Caco-2 (cell line): ENCODE measurements around the gene OSMR. TPM values are rescaled to one million over a fixed set of nuclear protein-coding genes. Genes with fewer than 3 reads are reported as not detected.

Experiments
- BruUV-seq: library from RNA; stranded (reverse); fragments of 400-500 nt; replicated peaks from 2 replicates; lab custom pipeline; 2021; lab: Mats Ljungman, UMichigan
- CTCF ChIA-PET: fragments of 300-600 bp; sonication (Branson Sonifier 250); formaldehyde crosslinking; loops from one replicate; lab custom pipeline; 2022; ENCODE audit warnings: antibody characterized with exemption; lab: Charles Lee
- POLR2A ChIA-PET: fragments of 300-600 bp; sonication (Branson Sonifier 250); formaldehyde crosslinking; loops from one replicate; lab custom pipeline; 2022; ENCODE audit warnings: antibody characterized with exemption; lab: Charles Lee
- DNase-seq, 2 experiments: peaks; one replicate each; pipeline versions ENCODE4 v3.0.0 to v3.0.0-alpha.2; 2020 to 2022
- H3K27me3 ChIP-seq: replicated peaks from 2 replicates; pipeline ENCODE4 v1.6.0; 2011; ENCODE audit warnings: low read length; ENCODE audit not compliant: control insufficient read depth, insufficient read depth
- H3K36me3 ChIP-seq: 2 replicates; pipeline ENCODE4 v1.5.1; 2011; ENCODE audit warnings: low read length; ENCODE audit not compliant: control insufficient read depth, insufficient read depth
- H3K4me1 ChIP-seq: fragments of 250-450 bp; sonication (Bioruptor Pico); 2 replicates; pipeline ENCODE4 v1.5.1; 2020; ENCODE audit warnings: mild to moderate bottlenecking
- H3K4me3 ChIP-seq: 2 replicates; pipeline ENCODE4 v1.5.1; 2011; ENCODE audit warnings: low read depth, mild to moderate bottlenecking, control low read depth, low read length
- H3K9me3 ChIP-seq: fragments of 250-450 bp; sonication (Bioruptor Pico); 2 replicates; pipeline ENCODE4 v1.5.1; 2020; ENCODE audit warnings: mild to moderate bottlenecking, moderate library complexity
- H3K27ac Mint-ChIP-seq: one replicate; pipeline ENCODE4 v1.8.0; 2022; ENCODE audit warnings: mixed read lengths; ENCODE audit not compliant: unreplicated experiment
- H3K27me3 Mint-ChIP-seq: one replicate; pipeline ENCODE4 v1.8.0; 2022; ENCODE audit warnings: mixed read lengths; ENCODE audit not compliant: insufficient read depth, unreplicated experiment
- H3K36me3 Mint-ChIP-seq: one replicate; pipeline ENCODE4 v1.8.0; 2022; ENCODE audit warnings: mild to moderate bottlenecking, mixed read lengths; ENCODE audit not compliant: insufficient read depth, unreplicated experiment
- H3K4me1 Mint-ChIP-seq: one replicate; pipeline ENCODE4 v1.8.0; 2022; ENCODE audit warnings: low read depth, mixed read lengths; ENCODE audit not compliant: unreplicated experiment
- H3K4me3 Mint-ChIP-seq: one replicate; pipeline ENCODE4 v1.8.0; 2022; ENCODE audit warnings: mild to moderate bottlenecking, moderate library complexity, mixed read lengths; ENCODE audit not compliant: unreplicated experiment
- H3K9me3 Mint-ChIP-seq: one replicate; pipeline ENCODE4 v1.8.0; 2022; ENCODE audit warnings: mixed read lengths; ENCODE audit not compliant: unreplicated experiment
- intact Hi-C: fragments of 100-400 bp; cut with micrococcal nuclease; formaldehyde crosslinking; loops from one replicate; pipeline ENCODE4 v1.10.0; 2022; ENCODE audit not compliant: unreplicated experiment
- total RNA-seq: library from RNA; stranded (reverse); gene quantifications from 2 replicates; pipeline ENCODE4 v1.2.3, GENCODE V29; 2022
- TF ChIP-seq, protein P1 (sequence below), 2 experiments: fragments of 200-600 bp in 1 of 2; IDR thresholded peaks; 1 replicate in 1 of 2; 2 replicates in 1 of 2; pipeline versions ENCODE4 v1.5.1 to v1.8.0; 2011 to 2022; ENCODE audit warnings: antibody characterized with exemption in 1 of 2, control low read depth in 1 of 2, inconsistent platforms in 1 of 2, low read depth in 1 of 2, low read length in 1 of 2, mild to moderate bottlenecking in 1 of 2, moderate library complexity in 1 of 2; ENCODE audit not compliant: insufficient read depth in 1 of 2, severe bottlenecking in 1 of 2, unreplicated experiment in 1 of 2

OSMR gene
- total RNA-seq, 1 experiment from 2014 or later, result 0.11 TPM

DNA sequence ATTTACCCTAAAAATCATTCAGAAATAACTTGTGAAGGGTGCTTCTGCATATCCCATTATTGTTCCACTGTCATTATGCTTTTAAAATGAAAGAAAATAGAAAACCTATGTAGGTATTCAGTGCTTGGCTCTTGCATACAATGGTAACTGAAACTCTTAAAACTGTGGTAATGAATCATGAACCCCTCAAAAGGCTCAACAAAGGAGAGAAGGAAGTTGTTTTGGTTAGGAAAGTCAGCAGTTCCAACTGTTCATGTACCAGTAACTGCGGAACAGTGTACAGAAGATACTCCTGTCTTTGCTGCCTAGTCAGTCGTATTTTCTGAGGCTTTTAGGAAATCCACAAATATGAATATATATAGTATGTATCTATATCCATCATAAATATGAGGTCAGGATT is 96.1 kb downstream of the OSMR start:
- H3K4me3 Mint-ChIP-seq, result no peak overlapping the region
- POLR2A ChIA-PET, result no interaction called here

DNA sequence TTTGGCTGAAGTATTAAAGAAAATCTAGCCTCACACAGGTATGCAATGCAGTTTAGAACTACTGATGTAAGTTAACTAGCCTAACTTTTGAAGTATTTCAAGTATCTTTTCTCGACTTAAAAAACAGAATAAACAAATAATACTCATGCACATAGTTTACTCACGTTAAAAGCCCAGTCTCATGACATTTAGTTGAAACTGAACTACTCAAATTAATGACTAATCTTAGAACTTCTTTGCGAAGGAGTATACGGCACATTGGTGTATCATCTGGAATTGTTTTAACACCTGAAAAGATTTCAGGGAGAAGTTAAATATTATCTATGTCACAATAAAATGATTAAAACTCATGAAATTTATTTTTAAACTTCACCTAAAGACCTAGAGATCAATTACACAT is 98.5 kb downstream of the OSMR start:
- Mint-ChIP-seq H3K27ac (no peak overlapping the region), H3K36me3 (peaks cover 12% of the 10 kb centered on the region), H3K9me3 (no peaks in the 10 kb centered on the region), H3K4me1 (no peaks in the 10 kb centered on the region), H3K27me3 (no peaks in the 10 kb centered on the region), H3K4me3 (no peak overlapping the region)
- CTCF ChIA-PET, result no interaction called here
- POLR2A ChIA-PET, result no interaction called here
- DNase-seq, result no peak
- BruUV-seq, result no TSS peak
- TF ChIP-seq, protein P1, sequence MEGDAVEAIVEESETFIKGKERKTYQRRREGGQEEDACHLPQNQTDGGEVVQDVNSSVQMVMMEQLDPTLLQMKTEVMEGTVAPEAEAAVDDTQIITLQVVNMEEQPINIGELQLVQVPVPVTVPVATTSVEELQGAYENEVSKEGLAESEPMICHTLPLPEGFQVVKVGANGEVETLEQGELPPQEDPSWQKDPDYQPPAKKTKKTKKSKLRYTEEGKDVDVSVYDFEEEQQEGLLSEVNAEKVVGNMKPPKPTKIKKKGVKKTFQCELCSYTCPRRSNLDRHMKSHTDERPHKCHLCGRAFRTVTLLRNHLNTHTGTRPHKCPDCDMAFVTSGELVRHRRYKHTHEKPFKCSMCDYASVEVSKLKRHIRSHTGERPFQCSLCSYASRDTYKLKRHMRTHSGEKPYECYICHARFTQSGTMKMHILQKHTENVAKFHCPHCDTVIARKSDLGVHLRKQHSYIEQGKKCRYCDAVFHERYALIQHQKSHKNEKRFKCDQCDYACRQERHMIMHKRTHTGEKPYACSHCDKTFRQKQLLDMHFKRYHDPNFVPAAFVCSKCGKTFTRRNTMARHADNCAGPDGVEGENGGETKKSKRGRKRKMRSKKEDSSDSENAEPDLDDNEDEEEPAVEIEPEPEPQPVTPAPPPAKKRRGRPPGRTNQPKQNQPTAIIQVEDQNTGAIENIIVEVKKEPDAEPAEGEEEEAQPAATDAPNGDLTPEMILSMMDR (IDR thresholded peaks at IDR 0.05; ENCODE audit: insufficient read depth in 1 of 2, low read depth in 1 of 2, low read length in 1 of 2, severe bottlenecking in 1 of 2, unreplicated experiment in 1 of 2), result no peak
- intact Hi-C loops, result no loop called here
- Histone ChIP-seq H3K9me3 (no peaks in the 10 kb centered on the region), H3K36me3 (peaks cover 4% of the 10 kb centered on the region), H3K4me3 (no peak overlapping the region), H3K4me1 (no peaks in the 10 kb centered on the region), H3K27me3 (no peaks in the 10 kb centered on the region)

More for the DNA sequence above, 96.1 kb downstream of the OSMR start:
- no TSS peak for BruUV-seq
- Mint-ChIP-seq H3K27me3 (no peaks in the 10 kb centered on the region), H3K36me3 (peaks cover 12% of the 10 kb centered on the region), H3K27ac (no peak overlapping the region), H3K9me3 (no peaks in the 10 kb centered on the region), H3K4me1 (no peaks in the 10 kb centered on the region)
- TF ChIP-seq, protein P1 (IDR thresholded peaks at IDR 0.05; ENCODE audit: insufficient read depth in 1 of 2, low read depth in 1 of 2, low read length in 1 of 2, severe bottlenecking in 1 of 2, unreplicated experiment in 1 of 2), result no peak
- CTCF ChIA-PET, result no interaction called here
- H3K4me3 ChIP-seq, result no peak overlapping the region
- peaks cover 4% of the 10 kb centered on the region for H3K36me3 ChIP-seq
- no peaks in the 10 kb centered on the region for H3K9me3 ChIP-seq
- DNase-seq, result no peak
- intact Hi-C loops, result no loop called here
- H3K27me3 ChIP-seq, result no peaks in the 10 kb centered on the region
- H3K4me1 ChIP-seq, result no peaks in the 10 kb centered on the region

DNA sequence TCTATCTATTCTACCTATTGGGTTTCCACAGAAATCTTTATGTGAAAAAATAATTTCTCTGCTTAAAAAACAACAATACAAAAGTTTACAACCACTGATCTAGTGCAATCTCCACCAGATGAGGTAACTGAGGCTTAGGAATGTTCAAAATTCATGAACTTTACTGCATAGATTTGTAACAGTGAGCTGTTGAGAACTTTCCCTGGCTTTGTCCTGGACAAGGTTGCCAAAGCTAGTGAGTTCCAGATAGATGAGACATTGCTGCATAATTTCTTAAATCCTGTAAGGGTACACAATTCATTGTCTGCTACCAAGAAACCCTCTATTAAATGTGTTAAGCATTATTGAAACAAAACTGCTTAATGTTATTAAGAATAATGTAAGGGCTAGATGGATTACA is 102.7 kb downstream of the OSMR start:
- H3K4me1 ChIP-seq, result no peaks in the 10 kb centered on the region
- no peaks in the 10 kb centered on the region for H3K4me1 Mint-ChIP-seq
- peaks cover 12% of the 10 kb centered on the region for H3K36me3 Mint-ChIP-seq
- no peaks in the 10 kb centered on the region for H3K9me3 Mint-ChIP-seq
- TF ChIP-seq, protein P1 (IDR thresholded peaks at IDR 0.05; ENCODE audit: insufficient read depth in 1 of 2, low read depth in 1 of 2, low read length in 1 of 2, severe bottlenecking in 1 of 2, unreplicated experiment in 1 of 2), result no peak
- no peak overlapping the region for H3K27ac Mint-ChIP-seq
- intact Hi-C loops, result no loop called here
- no peaks in the 10 kb centered on the region for H3K9me3 ChIP-seq
- H3K4me3 Mint-ChIP-seq, result no peak overlapping the region
- no TSS peak for BruUV-seq
- DNase-seq, result no peak
- CTCF ChIA-PET, result no interaction called here
- no peaks in the 10 kb centered on the region for H3K27me3 ChIP-seq
- H3K4me3 ChIP-seq, result no peak overlapping the region
- peaks cover 4% of the 10 kb centered on the region for H3K36me3 ChIP-seq
- POLR2A ChIA-PET, result no interaction called here
- H3K27me3 Mint-ChIP-seq, result no peaks in the 10 kb centered on the region
